ENCODE measurements around the gene RGS18.
"Not testable (repeated sequence)": the region's sequence is repeated elsewhere in the genome, so short reads cannot be mapped to it uniquely, and the experiment has no call there.

The RGS18 gene, protein sequence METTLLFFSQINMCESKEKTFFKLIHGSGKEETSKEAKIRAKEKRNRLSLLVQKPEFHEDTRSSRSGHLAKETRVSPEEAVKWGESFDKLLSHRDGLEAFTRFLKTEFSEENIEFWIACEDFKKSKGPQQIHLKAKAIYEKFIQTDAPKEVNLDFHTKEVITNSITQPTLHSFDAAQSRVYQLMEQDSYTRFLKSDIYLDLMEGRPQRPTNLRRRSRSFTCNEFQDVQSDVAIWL

DNA sequence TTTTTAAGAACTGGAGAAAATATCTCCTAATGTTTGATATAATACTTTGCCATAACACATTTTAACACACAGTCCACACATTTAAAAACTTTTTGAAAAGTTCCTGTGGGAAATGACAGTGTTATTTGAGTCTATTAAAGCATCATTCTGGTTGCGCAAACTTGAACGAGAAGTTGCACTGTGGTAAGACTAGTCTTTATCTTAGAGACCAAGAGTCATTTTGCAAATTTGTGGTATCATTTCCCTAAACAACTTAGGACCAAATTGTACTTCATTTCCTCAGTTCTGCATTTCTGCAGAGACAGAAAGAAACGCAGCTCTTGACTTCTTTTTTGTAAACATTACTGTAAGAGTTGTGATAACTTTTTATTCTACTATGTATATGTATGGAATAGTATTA, at the start of gene RGS18:
RGS18 (plus strand) TSS at position 282 of the 400 bp plus-strand sequence. CDS start 176 bp downstream, outside the sequence.
- peak; percentile 36 for DNase-seq

GRCh38 chr1:192109576-192109975, 48.7 kb upstream of the RGS18 start:
- DNase-seq, result no peak

GRCh38 chr1:192115000-192115399, 43.3 kb upstream of the RGS18 start:
- no peak for DNase-seq

GRCh38 chr1:192118881-192119405, 39.3 kb upstream of the RGS18 start:
- DNase-seq, result no peak

DNA sequence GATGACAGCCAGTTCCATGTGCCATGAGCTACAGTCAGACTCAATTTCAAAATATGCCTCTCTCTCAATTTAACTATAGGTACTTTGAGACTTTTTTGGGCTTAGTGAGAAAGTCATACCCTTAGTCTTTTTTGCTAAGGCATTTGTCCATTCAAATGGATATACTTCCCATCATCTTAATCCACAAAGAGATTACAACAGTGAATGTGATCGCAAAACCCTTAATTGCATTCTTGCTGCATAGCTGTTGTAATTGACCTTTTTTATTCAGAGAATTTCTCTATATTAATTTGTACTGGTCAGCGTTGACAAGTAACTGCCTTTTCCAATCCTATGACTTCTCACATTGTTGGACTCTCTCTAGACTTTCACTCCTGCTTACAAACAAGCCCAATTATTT, 38.6 kb upstream of the RGS18 start:
- no peak for DNase-seq

GRCh38 chr1:192122668-192123067, 35.6 kb upstream of the RGS18 start:
- no peak for DNase-seq

DNA sequence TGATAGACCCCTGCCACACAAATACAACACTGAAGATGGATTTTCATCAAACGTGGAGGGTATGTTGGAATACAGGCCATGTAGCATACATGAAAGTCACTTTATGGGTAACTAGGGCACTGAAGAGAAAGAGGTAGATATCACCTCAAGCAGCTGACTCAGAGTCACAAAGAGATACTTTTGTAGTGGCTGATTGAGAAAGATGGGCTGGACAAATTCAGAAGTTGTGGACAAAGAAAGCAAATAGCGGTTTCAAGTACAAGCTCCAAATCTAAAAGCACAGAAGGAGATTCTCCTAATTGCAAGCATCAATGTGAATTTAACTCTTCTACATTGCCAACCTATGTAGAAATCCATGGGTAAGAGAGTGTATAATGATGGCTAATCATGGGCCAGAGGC, 35.0 kb upstream of the RGS18 start:
- DNase-seq, result no peak

- no peak for DNase-seq
These were observed 32.1 kb upstream of the RGS18 start for GRCh38 chr1:192126030-192126619.

DNA sequence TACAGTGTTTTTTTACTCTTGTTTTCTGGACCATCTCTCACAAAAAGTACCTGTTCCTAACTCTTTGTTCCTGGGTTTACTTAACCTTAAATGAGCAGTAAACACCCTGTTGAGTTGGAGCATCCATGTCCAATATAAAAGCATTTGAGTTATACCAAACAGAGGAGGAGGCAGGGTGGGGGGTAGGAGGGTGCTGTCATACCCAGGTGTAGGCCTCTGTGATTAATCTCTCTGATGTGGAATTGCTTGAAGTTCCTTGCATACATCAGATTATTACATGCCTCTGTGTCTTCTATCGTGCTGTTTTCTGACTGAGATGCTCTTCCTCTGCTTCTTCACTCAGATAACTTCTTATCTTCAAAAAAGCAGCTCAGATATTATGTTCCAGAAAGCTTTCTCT, 28.1 kb upstream of the RGS18 start:
- DNase-seq, result no peak

GRCh38 chr1:192130865-192131264, 27.4 kb upstream of the RGS18 start:
- not testable (repeated sequence) for DNase-seq

- no peak for DNase-seq
These were observed 26.3 kb upstream of the RGS18 start for GRCh38 chr1:192131914-192132313.

DNA sequence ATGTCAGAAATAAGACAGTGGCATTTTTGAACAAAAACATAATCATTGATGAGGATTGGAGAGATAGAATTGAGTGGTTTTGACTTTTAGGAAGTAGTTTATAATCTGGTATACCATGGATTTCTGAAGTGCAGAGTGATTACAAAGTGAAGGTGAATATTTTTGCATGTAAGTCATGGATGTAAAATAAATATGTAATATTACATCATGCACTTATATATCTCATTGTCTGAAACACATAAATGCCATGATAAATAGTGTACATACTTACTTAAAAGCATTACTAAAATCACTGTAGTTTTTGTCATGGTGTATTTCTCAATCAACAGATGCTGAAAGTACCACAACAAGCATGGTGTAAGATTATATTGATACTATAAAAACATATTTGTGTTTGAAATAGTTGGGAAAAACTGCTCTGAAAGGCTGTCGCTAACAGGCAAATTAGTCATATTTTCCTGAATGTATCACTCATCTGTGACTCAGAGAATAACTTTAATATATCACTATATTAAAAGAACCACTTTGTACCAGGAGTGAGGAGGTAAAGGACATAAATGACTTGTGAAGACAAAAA, 24.8 kb upstream of the RGS18 start:
- peak; percentile 76 for DNase-seq

DNA sequence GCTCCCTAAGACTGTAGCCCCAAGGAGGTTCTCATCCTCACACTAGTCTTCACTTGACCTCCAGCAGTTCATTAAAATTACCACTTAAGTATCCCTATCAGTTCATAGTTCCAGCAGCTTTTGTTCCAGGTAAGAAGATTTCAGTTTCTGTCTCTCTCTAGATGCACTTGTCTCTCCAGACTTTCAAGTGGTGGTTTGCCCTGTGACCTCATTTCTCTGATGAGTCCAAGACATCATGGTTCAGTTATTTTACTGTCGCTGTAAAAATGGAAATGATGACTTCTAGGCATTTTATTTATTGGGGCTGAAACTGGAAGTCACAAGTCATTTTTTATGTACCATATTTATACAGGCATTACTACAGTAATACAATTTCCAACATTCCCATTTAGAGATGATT, 17.9 kb upstream of the RGS18 start:
- no peak for DNase-seq

DNA sequence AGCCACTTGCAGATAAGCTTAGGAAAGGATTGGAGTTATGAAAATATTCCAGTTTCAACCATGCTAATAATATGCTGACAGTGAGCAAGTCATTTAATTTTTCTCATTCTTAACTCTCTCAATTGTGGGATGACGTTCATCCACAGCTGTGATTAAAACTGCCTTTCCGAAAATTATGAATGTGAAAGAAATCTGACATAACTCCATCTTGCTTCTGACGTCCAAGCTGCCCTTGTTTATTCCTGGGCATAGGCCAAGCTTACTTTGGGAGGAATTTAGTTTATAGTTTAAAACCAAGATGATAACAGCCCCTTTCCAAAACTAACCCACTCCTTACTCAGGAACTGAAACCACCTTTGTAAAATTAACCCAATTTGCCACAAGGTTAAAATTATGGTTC, 11.0 kb upstream of the RGS18 start:
- no peak for DNase-seq

GRCh38 chr1:192147696-192148095, 10.6 kb upstream of the RGS18 start:
- peak; percentile 54 for DNase-seq

DNA sequence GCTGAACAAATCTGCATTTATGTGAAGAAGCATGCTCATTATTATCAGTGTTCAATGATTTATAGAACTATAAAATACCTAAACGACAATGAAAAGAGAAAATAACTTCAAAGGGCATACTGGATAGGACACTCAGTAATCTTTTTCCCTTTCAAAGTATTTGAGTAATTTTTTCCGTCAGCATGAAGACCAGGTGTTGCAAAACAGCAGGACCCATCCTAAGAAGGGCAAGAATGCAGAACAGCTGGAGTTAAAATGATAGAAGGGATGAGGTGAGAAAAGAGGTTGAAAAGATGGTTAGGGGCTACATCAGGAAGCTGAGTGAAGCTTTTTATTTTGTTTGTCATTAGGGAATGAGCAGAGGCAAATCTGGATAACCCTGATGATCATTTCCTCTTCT, 7.1 kb upstream of the RGS18 start:
- DNase-seq, result no peak

- peak; percentile 82 for DNase-seq
These were observed 5.0 kb upstream of the RGS18 start for GRCh38 chr1:192153276-192153675.

GRCh38 chr1:192157067-192157466, 1.2 kb upstream of the RGS18 start:
- DNase-seq, result no peak

DNA sequence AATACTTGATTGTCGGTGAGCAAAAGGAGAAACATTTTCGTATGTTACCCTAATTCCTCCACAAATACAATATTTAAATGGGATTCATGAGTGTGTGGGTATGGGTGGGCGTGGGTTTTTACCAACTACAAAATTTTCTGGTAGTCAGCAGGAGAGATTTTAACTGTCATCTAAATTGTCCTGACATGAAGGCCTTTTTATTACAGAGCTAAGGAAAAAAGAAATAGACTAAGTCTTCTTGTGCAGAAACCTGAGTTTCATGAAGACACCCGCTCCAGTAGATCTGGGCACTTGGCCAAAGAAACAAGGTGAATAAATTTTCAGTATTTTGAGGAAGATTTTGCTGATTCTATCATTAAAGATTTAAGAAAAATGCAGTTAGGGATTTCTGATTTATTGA, 752 bp downstream of the RGS18 start:
- DNase-seq, result no peak

- no peak for DNase-seq
These were observed 1.5 kb downstream of the RGS18 start for GRCh38 chr1:192159781-192160180.

GRCh38 chr1:192160196-192160595, 1.9 kb downstream of the RGS18 start:
- peak; percentile 38 for DNase-seq

GRCh38 chr1:192161976-192162375, 3.7 kb downstream of the RGS18 start:
- no peak for DNase-seq

DNA sequence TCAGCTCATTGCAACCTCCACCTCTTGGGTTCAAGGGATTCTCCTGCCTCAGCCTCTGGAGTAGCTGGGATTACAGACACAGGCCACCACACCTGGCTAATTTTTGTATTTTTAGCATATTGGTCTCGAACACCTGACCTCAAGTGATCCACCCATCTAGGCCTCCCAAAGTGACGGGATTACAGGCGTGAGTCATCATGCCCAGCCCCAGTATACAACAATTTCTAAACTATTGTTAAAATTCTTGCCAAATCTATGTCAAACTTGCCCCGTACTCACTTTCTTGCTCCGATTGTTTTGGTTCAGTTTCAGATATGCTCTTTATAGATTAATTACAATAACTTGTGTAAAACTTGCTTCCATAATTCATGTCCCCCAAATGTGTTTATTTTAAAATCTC, 4.1 kb downstream of the RGS18 start:
- no peak for DNase-seq

DNA sequence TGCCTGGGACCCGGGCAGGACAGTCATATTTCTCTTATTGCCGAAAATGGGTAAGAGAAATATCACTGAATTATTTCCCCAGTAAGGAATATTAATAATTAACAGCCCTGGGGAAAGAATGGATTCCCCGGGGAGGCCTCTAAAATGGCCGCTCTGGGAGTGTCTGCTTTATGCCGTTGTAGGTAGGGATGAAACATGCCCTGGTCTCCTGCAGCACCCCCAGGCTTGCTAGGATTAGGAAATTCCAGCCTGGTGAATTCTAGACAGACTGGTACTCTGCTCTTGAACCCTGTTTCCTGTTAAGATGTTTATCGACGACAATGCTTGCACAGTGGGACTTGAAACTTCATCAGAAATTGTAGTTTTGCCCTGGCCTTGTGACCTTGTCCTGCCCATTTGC, 6.7 kb downstream of the RGS18 start:
- not testable (repeated sequence) for DNase-seq
